ENCODE data around the gene EPHA4.
"Not testable (repeated sequence)": the region's sequence is repeated elsewhere in the genome, so short reads cannot be mapped to it uniquely, and the experiment has no call there.

Gene EPHA4

DNA sequence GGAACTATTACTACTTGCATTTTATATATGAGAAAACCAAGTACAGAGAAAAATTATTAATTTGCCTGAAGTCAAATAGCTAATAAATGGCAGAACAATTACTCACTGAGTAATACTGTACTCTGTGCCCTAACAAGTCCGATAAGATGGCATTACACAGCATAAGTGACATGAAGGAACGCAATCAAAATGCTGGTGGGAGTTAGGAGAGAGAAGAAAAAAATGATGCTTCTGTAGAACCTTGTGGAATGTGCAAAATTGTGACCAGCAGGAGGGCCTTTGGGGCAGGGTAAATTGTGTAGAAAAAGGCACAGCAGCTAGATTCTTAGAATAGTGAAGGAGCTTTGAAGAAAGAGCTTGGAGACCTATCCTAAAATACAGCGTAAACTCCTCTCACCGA, 32.9 kb downstream of the EPHA4 start:
- no peak for DNase-seq (ENCODE audit: low read depth in 2 of 2)

DNA sequence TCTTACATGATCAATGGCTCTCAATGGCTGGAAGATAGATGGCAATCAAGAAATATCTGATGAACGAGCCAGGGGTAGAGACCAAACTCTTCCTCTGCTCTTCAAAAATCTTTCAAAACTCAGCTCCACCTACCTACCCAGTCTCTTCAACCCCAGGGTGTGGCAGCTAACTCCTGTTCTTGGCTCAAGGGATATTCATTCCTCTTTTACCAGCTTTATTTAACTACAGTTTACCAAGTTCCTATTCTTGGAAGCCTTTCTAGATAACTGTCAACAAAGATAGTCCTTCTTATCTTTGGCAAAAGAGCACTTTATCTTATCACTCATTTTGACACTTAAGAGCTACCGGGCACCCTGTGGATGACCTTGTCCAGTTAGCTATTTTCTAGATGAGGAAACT, 36.3 kb downstream of the EPHA4 start:
- DNase-seq (ENCODE audit: low read depth in 2 of 2): no peak

DNA sequence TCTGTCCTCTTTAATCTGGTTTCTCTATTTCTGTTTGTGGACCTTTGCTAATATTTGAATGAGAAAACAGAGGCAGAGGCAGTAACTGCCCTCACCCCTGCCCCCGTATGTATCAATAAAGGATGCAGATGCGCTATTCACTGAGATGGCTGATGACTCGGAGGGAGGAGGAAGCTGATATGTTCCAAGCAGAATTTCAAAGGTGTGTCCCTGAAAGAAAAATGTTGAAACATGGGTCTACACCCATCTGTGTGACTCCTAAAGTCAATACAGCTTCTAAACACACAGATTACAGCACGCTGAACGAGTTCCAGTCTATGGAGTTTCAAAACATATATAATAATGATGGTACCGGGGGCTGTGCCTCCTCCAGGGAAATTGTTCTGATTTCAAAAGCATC, 38.8 kb downstream of the EPHA4 start:
- no peak for DNase-seq (ENCODE audit: low read depth in 2 of 2)

DNA sequence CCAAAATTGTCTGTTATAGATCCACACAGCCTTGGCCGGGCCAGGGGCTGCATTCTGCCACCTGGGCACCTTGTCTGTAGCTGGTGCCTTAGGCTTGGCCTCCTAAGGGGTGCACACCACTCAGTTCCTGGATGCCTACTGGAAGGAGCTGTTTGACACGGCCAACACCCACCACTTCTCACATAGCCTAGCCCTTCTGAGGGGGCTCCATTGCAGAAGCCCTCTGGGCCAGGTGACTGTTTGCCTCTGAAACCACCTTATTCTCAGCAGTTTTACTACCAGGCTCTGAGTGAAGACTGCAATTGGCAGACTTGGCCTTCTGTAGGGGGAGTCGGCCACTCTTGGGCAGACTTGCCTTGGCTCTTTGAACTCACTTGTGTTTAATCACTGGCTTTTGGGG, 39.5 kb downstream of the EPHA4 start:
- no peak for DNase-seq (ENCODE audit: low read depth in 2 of 2)

DNA sequence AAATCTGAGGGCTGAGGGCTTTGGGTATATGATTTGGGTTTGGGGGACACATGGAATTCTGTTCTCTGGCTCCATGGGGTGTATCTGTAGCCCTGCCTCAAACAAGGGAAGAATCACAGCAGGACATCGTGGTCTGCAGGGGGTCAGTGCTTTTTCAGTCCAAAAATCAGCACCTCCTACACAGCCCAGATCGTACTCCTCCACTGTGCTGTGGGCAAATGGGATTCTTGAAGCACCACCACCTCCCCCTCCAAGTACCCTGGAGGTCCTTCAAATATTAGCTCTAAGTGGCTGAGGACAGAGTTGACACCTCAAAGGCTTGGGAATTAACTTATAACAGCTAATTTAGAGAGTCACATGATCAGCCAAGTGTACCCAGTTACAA, 41.5 kb downstream of the EPHA4 start:
- DNase-seq (ENCODE audit: low read depth in 2 of 2): no peak

DNA sequence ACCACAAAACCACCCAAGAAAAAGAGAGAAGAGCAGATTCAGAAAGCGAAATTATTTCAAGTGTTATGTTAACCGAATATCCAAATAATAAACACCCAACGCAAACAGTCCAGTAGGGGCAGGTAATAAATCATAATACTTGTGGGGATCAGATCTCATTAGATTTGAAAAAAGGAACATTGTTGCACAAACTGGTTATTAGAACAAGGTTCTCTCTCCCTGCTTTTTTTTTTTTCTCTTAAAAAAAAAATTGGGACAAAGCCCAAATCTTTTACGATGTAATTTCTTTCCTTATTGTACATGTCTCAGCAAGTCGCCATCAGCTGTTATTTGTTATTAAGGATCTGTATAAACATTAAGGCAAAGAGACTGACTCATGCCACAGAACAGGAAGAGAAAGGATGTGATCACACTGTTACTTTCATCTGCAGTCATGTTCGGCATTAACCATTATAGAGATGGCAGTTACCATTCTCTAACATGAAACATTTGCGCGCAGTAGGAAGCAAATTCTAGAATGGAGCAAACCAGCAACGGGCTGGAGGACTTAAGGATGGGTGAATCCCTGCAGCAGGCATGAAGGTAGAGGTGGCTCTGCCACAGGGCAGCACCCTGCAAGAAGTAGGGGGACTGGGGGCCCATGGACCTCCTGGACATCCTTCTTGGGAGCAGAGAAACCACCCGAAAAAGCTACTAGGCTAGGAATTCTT, 42.0 kb downstream of the EPHA4 start:
- no peak for DNase-seq (ENCODE audit: low read depth in 2 of 2)

DNA sequence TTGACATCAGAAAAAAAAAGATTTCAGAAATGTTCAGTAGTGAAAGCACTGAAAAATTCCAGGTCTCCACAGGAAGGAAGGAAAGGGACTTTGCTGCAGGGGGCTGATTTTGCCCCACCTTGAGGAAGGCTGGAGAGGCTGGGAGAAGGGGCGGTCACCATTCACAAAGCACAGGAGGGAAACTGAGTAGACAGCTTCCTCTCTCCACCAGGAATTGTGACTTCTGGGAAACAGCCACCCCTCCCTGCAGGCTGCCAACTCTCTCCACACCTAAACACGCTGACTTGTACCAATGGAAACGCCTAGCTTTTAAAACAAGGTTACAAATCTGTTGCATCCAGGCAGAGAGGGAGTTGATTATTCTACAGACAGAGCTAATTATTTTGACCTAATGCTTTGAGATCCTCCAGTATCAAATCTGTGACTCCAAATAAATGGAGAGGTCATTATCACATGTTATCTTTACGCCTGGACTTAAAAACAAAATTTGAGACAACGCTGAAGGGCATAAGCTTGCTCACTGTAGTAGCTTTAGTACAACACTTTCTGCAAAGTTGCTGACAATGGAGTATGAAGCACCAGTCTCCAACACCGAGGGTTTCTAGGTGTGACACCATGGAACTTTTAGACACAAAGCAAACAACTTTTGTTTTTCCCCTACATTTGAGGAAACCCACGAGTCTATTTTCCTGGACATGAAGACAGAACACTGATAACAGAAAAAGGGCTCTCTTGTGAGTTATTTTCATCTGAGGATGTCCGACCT, 42.7 kb downstream of the EPHA4 start:
- no peak for DNase-seq (ENCODE audit: low read depth in 2 of 2)

DNA sequence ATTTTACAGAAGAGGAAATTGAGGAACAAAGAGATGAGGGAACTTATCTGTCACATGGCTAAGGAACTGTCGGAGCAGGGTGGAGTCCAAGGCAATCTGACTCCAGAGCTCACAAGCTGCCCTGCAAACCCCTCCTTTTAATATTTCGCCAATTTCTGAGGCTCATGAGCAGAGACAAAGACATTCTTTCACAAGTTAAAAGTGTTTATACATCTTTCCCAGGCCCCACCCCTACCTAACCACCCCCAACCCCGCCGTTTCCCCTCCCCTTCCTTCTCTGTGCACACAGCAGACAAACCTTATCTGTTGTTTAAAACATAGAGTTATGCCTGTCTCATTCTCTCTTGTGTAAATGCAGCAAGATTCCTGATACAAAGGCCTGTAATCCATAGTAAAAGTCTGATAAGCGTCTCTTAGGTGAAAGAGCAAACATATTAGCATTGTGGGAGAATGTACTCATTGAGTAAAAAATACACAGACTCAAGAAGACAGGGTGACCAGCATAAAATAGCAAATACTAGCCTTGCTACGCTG, 44.3 kb downstream of the EPHA4 start:
- no peak for DNase-seq (ENCODE audit: low read depth in 2 of 2)

DNA sequence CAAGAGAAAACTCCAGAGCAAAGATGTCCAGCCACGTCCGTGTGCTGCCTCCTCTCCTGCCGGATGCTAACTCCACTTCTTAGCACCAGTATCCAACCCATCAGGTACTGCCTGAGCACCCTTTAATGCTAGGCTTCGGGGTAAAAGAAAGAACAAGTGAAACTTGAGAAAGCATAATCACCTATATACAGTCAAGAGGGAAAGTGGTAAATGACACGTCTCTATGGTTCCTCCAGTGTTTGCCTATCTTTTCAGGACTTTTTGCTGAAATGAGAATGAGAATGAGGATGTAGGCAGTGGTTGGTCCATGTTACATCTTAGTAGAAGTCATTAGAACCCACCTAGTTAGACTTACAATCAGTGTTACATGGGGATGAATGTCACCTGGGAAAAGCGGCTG, 47.9 kb downstream of the EPHA4 start:
- DNase-seq (ENCODE audit: low read depth in 2 of 2): no peak

DNA sequence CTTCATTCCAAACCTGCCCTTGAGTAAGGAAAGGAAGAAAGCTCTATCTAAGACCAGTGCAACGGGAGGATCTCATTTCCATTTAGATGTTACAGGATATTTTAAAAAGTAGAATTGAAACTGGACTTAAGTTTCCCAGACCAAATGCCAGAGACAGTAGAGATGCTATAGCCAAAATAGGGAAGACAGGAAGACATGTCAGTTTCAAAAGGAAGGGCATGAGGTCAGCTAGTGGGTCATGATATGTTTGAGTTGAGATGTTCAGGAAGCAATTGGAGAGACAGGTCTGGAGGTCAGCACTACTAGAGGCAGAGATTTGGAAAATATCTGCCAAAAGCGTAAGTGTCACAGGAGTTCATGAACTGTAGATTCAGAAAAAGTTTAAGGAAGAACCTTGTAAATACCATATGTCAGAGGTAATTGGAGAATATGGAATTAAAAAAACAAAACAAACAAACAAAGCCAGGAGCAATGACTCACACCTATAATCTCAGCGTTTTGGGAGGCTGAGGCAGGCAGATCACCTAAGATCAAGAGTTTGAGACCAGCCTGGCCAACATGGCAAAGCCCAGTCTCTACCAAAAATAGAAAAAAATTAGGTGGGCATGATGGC, 50.8 kb downstream of the EPHA4 start:
- no peak for DNase-seq (ENCODE audit: low read depth in 2 of 2)

DNA sequence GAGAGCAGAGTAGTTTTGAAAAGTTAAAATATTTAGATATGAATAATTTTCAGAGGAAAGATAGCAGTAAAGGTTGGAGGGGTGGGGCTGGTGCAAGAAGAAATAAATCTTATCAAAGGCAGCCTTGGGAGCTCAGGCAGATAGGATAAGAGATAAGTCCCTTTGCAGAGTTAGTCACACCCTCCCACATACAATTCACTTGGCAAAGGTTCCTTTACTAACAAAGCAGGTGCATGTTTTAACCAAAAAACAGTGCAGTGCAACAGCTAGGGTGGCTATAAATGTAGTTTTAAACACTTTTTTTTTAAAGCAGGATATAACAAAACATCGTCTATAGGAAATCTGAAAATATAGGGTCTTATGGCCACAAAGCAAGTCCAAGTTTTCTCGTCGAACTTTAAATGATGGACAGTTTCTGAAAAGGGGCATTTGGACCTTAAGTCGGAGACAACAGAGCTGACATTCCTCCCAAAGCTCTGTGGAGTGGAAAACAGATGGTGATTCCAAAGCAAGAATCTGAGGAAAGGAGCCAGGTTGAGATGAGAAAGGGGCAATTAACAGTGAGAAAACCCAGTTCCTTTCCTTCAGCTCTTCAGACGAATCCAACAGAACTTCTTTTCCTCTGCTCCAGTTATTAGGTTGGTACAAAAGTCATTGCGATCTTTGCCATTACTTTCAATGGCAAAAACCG, 53.0 kb downstream of the EPHA4 start:
- no peak for DNase-seq (ENCODE audit: low read depth in 2 of 2)

DNA sequence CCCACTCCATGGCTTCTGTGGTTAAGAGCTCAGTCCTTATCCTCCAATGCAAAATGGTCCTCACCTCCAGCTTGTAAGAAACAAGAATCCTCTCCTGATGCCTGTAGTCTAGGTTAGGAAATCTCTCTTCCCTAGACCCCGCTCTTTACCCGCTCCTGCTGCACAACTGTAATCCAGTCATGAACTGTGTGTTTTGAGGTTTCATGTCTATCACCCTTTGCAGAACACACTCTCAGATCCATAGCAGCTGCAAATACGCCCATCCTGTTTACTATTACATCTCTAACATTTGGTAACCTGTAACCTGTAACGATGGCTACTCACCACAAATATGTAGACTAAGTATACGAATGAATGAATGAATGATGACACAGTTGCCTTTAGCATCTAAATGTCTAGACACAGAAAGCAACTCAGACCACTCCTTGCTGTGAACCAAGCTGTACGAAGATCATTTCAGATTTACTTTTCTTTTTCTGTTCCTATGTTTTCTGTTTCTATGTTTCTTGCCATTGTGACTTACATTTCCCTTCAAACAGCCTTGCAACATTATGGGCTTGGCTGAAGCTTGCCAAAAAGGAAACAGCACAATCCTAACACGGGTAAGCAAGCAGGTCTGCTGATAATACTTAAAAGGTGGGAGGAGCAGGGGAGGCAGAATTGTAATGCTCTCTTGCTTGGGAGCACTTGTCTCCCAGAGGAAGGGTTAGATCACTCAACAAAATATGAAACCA, 53.7 kb downstream of the EPHA4 start:
- no peak for DNase-seq (ENCODE audit: low read depth in 2 of 2)

DNA sequence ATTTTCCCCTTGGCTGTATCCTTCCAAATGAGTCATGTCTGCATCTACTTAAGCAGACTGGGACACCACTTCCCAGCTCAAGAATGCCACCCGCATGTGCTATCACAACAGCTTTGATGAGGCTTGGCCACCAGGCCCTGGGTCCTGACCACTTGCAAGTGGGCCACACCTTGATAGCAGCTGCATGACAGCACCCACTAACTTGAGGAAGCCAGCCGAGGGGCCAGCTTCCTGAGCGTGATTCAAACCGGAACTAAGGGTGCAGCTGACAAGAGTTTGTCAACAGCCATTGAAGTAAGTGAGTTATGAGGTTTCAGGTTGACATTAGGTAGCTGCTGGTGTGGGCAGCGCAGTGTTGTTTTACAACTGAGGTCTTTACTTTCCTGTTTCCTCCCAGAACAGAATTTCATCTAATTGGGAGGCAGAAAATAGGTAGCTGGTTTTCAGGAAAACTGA, 54.4 kb downstream of the EPHA4 start:
- DNase-seq (ENCODE audit: low read depth in 2 of 2): peak; percentile 14 to 19

DNA sequence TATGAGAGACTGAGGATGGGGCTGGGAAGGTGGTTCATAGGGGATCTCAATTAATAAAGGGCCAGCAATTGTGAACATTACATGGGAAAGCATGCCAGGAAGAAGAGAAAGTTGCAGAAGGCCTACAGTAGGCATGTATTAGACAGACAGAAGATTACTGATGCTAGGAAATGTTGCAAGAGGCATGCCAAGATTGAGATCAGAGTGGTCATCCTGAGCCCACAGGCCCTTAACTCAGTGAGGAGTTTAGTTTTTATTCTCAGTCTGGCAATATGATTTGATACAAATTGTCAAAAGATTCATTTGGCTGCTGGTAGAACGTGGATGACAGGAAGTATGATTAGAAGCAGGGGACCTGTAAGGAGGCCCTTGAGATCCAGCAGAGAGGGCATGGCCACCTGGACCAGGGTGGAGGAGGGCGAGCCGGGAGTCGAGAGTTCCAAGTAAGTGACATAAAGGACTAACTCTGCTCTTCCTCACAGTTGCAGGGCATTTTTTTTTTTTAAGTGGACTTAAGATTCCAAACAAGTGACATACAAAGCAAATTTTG, 54.9 kb downstream of the EPHA4 start:
- DNase-seq (ENCODE audit: low read depth in 2 of 2): no peak

DNA sequence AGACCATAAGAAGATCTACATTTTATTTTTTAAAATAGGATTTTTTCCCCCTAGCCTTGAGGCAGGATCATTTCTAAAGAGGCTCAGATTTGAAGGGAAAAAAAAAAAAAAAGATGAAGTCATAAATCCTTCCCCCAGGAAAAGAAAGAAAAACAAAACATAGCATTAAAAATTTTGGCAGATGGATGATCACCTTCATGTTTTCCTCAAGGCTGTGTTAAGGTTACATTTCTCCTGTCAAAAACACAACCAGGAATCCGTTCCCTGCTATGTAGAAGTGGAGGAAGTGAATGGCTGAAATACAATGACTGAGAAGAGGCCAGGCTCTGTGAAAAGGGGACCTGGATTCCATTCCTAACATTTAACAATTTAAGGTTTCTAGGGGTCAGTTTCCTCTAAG, 56.2 kb downstream of the EPHA4 start:
- DNase-seq (ENCODE audit: low read depth in 2 of 2): no peak

DNA sequence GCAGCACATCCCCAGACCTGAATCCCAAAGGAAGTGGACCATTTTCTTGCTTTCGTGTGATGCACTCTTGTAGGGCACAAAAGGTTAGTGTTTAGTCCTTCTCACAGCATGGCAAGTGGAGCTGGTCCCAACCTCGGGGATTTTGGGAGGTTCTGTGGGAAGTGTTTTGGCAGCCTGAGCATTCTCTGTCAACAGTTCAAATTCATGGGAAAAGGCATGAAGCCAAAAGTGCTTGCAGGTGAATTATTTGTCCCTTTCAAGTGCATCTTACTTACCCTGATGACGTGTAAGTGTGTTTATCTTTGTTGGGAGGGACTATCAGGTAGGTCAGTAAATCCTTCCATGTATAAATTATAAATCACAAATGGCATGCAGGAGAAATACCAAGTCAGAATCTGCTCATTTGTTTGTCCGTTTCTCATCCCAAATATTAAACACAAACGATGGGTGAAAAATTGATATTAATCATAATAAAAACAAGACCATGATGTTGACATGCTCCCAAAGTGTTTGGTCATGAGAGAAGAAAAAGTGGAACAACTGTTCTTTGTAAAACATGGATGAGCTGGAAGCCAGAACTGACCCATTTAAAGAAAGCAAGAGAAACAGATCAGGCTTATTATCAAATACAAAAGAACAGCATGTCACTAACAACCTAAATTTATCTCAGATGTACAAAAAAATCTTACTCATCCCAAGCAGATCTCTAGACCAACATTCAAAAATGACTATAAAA, 57.6 kb downstream of the EPHA4 start:
- DNase-seq (ENCODE audit: low read depth in 2 of 2): no peak

DNA sequence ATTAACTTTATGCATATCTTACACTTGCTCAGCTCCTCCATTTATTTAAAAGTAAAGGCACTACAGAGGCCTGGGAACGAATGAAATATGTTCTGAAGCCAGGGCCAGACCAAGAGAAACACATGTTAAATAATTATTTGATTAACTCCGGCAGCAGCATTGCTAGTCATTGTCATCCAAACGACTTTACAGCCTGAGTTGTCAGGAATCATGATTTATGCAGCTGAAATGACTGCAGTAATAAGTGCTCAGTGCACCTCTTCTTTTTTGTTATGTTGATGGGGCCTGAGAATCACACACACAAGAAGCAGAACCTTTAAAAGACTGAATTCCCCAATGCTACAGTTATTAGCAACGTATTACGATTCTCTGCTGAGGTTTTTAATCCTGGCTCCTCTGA, 58.9 kb downstream of the EPHA4 start:
- no peak for DNase-seq (ENCODE audit: low read depth in 2 of 2)

DNA sequence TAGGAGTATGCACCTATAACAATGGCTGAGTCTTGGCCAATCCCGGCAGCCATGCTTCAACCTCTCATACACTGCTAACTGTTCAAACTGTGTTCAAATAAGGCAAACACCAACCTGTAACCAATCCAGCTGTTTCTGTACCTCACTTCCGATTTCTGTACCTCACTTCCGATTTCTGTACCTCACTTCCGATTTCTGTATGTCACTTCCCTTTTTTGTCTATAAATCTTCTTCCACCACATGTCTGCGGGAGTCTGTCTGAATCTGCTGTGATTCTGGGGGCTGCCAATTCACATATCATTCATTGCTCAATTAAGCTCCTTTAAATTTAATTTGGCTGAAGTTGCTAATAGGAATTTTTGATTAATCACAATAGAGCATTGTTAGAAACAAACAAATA, 60.8 kb downstream of the EPHA4 start:
- not testable (repeated sequence) for DNase-seq (ENCODE audit: low read depth in 2 of 2)

DNA sequence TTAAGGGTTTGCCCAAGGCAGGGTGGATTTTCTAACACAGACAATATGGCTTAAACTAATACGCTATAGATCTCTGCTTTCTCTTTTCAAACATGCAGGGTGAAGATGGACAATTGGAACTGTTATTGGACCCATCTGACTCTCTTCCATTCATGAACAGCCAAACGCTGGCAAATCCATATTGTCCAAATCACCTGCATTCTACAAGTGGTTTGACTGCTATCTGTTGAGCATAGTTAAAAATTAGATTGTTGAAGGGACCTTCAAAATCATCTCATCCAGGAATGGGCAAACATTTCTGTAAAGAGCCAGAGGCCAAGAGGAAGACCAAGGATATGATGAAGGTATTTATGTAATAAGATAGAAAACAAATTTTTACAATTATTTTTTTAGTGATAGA, 65.6 kb downstream of the EPHA4 start:
- DNase-seq (ENCODE audit: low read depth in 2 of 2): no peak

DNA sequence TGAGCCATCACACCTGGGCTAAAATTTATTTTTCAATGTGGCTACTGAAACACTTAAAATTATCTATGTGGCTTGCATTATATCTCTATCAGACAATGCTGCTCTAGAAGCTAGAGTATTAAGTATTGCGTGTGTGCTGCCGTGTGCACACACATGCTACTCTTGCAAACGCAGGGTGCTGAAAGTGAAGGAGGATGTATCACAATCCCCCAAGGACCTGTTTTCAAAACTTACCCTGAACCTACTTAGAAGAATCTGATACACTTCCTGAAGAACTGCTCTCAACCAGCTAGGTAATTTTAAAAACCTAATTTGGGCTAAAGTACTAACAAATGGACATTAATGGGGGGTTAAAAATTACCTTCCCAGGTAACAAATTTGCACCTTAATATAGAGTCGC, 66.5 kb downstream of the EPHA4 start:
- DNase-seq (ENCODE audit: low read depth in 2 of 2): no peak

DNA sequence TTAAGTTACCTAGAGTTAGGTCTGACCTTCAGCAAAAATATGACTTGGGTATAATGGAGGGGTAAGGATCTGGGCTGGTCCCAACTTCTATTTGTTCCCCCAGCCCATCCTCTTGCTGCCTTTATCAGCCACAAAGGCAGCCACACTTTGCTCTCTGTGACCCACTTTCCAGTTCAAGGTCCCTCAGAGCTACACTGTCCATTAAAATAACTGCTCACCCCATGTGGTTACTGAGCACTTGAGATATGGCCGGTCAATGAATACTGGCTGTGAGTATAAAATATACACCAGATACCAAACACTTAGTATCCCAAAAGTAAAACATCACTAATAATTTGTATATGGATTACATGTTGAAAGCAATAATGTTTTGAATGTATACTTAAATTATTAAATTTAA, 67.2 kb downstream of the EPHA4 start:
- DNase-seq (ENCODE audit: low read depth in 2 of 2): no peak
